ENCODE data around the gene AFF2.

GRCh38 chrX:148567229-148567628, 66.8 kb downstream of the AFF2 start:
- TF ChIP-seq, protein P1, sequence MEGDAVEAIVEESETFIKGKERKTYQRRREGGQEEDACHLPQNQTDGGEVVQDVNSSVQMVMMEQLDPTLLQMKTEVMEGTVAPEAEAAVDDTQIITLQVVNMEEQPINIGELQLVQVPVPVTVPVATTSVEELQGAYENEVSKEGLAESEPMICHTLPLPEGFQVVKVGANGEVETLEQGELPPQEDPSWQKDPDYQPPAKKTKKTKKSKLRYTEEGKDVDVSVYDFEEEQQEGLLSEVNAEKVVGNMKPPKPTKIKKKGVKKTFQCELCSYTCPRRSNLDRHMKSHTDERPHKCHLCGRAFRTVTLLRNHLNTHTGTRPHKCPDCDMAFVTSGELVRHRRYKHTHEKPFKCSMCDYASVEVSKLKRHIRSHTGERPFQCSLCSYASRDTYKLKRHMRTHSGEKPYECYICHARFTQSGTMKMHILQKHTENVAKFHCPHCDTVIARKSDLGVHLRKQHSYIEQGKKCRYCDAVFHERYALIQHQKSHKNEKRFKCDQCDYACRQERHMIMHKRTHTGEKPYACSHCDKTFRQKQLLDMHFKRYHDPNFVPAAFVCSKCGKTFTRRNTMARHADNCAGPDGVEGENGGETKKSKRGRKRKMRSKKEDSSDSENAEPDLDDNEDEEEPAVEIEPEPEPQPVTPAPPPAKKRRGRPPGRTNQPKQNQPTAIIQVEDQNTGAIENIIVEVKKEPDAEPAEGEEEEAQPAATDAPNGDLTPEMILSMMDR (IDR thresholded peaks at IDR 0.05) = no peak
- no peak for TF ChIP-seq POLR2A (IDR thresholded peaks at IDR 0.05)
